ENCODE results near the gene DDX56.
"Not testable (repeated sequence)": the region's sequence is repeated elsewhere in the genome, so short reads cannot be mapped to it uniquely, and the experiment has no call there.

DDX56 gene

GRCh38 chr7:44595934-44596635 lies 22.4 kb upstream of the DDX56 start:
- DNase-seq: no peak

- DNase-seq: no peak
Observed at GRCh38 chr7:44590910-44591309, 17.2 kb upstream of the DDX56 start.

- DNase-seq: peak; percentile 56
Observed at GRCh38 chr7:44587843-44588711, 14.4 kb upstream of the DDX56 start.

- no peak for DNase-seq
Observed at GRCh38 chr7:44583146-44583865, 9.6 kb upstream of the DDX56 start.

- peak; percentile 99 for DNase-seq
Observed at GRCh38 chr7:44581879-44582603, 8.3 kb upstream of the DDX56 start, which contains the start of gene TMED4. Gene TMED4 (minus strand): TSS chr7:44582231. CDS start chr7:44582206, 25 bp downstream.

- DNase-seq: no peak
Observed at GRCh38 chr7:44580945-44581878, 7.5 kb upstream of the DDX56 start.

- DNase-seq: no peak
Observed at GRCh38 chr7:44576228-44576627, 2.5 kb upstream of the DDX56 start.

- DNase-seq: no peak
Observed at GRCh38 chr7:44575054-44575453, 1.3 kb upstream of the DDX56 start.

- DNase-seq: no peak
Observed at GRCh38 chr7:44574287-44574872, 672 bp upstream of the DDX56 start.

- DNase-seq: no peak
Observed at GRCh38 chr7:44572771-44573170, 937 bp downstream of the DDX56 start.

GRCh38 chr7:44569959-44570358 lies 3.7 kb downstream of the DDX56 start:
- no peak for DNase-seq

- no peak for DNase-seq
Observed at GRCh38 chr7:44568771-44569560, 4.7 kb downstream of the DDX56 start.

- no peak for DNase-seq
Observed at GRCh38 chr7:44567884-44568283, 5.8 kb downstream of the DDX56 start.

GRCh38 chr7:44566680-44567079 lies 7.0 kb downstream of the DDX56 start:
- no peak for DNase-seq

- DNase-seq: no peak
Observed at GRCh38 chr7:44565795-44566559, 7.7 kb downstream of the DDX56 start.

- peak; percentile 20 for DNase-seq
Observed at GRCh38 chr7:44565097-44565794, 8.5 kb downstream of the DDX56 start.

- DNase-seq: no peak
Observed at GRCh38 chr7:44564606-44565005, 9.1 kb downstream of the DDX56 start.

- no peak for DNase-seq
Observed at GRCh38 chr7:44563171-44563679, 10.5 kb downstream of the DDX56 start.

GRCh38 chr7:44562622-44562962 lies 11.1 kb downstream of the DDX56 start:
- DNase-seq: not testable (repeated sequence)
